AG09319 (cell line): Measurements from ENCODE around the gene MDH1.

Source experiments
- DNase-seq: peaks from one replicate; pipeline ENCODE4 v3.0.0-alpha.2; 2010; ENCODE audit warnings: low read depth; ENCODE audit errors: extremely low read depth
- TF ChIP-seq, protein P1 (sequence below): IDR thresholded peaks from 2 replicates; pipeline ENCODE4 v1.5.1; 2011; ENCODE audit warnings: low read depth, mild to moderate bottlenecking, inconsistent platforms, low read length, moderate library complexity

The MDH1 gene

DNA sequence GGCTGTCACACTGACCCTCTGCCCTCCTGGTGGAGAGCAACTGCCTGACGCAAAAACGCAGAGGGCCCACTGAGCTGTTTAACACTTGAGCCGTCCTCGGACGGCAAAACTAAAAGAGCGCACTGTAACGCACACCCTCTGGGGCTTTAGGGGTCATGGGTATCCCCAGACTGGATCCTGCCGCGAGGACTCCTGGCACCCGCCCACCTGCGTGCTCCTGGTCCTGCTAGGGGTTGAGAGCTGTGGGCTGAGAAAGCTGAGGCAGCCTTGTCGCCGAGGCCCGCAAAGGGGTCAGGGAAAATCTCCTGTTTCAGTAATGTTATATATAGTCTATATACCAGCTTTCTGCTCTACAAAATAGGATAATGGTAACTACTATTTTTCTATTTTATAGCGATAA lies 39.1 kb downstream of the MDH1 start:
- DNase-seq: no peak
- TF ChIP-seq, protein P1, sequence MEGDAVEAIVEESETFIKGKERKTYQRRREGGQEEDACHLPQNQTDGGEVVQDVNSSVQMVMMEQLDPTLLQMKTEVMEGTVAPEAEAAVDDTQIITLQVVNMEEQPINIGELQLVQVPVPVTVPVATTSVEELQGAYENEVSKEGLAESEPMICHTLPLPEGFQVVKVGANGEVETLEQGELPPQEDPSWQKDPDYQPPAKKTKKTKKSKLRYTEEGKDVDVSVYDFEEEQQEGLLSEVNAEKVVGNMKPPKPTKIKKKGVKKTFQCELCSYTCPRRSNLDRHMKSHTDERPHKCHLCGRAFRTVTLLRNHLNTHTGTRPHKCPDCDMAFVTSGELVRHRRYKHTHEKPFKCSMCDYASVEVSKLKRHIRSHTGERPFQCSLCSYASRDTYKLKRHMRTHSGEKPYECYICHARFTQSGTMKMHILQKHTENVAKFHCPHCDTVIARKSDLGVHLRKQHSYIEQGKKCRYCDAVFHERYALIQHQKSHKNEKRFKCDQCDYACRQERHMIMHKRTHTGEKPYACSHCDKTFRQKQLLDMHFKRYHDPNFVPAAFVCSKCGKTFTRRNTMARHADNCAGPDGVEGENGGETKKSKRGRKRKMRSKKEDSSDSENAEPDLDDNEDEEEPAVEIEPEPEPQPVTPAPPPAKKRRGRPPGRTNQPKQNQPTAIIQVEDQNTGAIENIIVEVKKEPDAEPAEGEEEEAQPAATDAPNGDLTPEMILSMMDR: no peak

- TF ChIP-seq, protein P1: no peak
- no peak for DNase-seq
Measured at GRCh38 chr2:63628403-63628942, 39.7 kb downstream of the MDH1 start.

GRCh38 chr2:63631501-63631900 lies 42.7 kb downstream of the MDH1 start:
- TF ChIP-seq, protein P1: no peak
- DNase-seq: no peak

GRCh38 chr2:63632382-63632781 lies 43.6 kb downstream of the MDH1 start:
- TF ChIP-seq, protein P1: no peak
- no peak for DNase-seq

- no peak for DNase-seq
- TF ChIP-seq, protein P1: no peak
Measured at GRCh38 chr2:63639344-63639743, 50.6 kb downstream of the MDH1 start.

DNA sequence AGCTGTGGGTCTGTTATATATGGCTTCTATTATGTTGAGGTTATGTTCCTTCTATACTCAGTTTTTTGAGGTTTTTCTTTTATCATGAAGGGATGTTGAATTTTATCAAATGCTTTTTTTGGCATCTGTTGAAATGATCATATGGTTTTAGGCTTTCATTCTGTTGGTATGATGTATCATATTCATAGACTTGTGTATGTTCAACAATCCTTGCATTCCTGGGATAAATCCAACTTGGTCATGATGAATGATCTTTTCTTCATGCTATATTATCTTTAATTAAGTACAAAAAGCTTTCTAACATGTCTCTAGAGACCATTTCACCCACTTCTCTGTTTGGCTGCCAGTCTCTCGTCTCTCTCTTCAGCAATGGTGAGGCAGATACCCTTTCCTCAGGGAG lies 54.2 kb downstream of the MDH1 start:
- TF ChIP-seq, protein P1: no peak
- no peak for DNase-seq

DNA sequence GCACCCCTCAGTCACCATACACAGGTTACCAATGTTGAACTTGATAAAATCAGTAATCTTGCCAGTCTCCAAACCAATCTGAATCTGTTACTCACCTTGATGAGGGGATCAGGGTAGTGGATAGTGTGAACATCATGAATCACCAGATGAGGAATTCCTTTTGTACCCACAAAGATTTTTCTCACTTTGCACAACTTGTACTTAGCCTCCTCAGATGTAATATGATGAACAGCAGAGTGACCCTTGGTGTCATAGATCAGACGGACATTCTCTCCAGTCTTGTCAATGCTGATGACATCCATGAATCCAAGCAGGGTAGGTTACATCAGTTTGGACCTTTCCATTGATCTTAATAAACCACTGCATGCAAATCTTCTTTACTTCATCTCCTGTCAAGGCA lies 54.7 kb downstream of the MDH1 start:
- TF ChIP-seq, protein P1: no peak
- no peak for DNase-seq
